Hepatocyte (in vitro differentiated cells): ENCODE data around the gene GMPS. TPM values are rescaled to one million over a fixed set of nuclear protein-coding genes. Genes with fewer than 3 reads are reported as not detected.

Experiments used
- DNase-seq: peaks from one replicate; pipeline ENCODE4 v3.0.0-alpha.2; 2016; ENCODE audit warnings: low spot score
- H2AFZ ChIP-seq: fragments of 200-600 bp; sonication (generic); 2 replicates; pipeline ENCODE4 v1.6.0; 2016; ENCODE audit warnings: antibody characterized with exemption, mild to moderate bottlenecking
- H3K27ac ChIP-seq: fragments of 200-600 bp; sonication (generic); 2 replicates; pipeline ENCODE4 v1.5.1; 2016; ENCODE audit warnings: mild to moderate bottlenecking
- H3K27me3 ChIP-seq: fragments of 200-600 bp; sonication (generic); 2 replicates; pipeline ENCODE4 v1.6.1; 2016
- H3K36me3 ChIP-seq: fragments of 200-600 bp; sonication (generic); replicated peaks from 2 replicates; pipeline ENCODE4 v1.5.1; 2016; ENCODE audit warnings: low read depth; ENCODE audit not compliant: insufficient read depth
- H3K4me1 ChIP-seq: fragments of 200-600 bp; sonication (generic); 2 replicates; pipeline ENCODE4 v1.5.1; 2016; ENCODE audit warnings: mild to moderate bottlenecking, moderate library complexity; ENCODE audit not compliant: insufficient read depth
- H3K4me2 ChIP-seq: fragments of 200-600 bp; sonication (generic); 2 replicates; pipeline ENCODE4 v1.6.0; 2016
- H3K4me3 ChIP-seq: fragments of 200-600 bp; sonication (generic); 2 replicates; pipeline ENCODE4 v1.5.1; 2016; ENCODE audit warnings: mild to moderate bottlenecking
- H3K79me2 ChIP-seq: fragments of 200-600 bp; sonication (generic); 2 replicates; pipeline ENCODE4 v1.6.0; 2017; ENCODE audit warnings: mild to moderate bottlenecking
- H3K9me2 ChIP-seq: fragments of 200-600 bp; sonication (generic); replicated peaks from 2 replicates; pipeline ENCODE4 v1.6.0; 2017; ENCODE audit warnings: mild to moderate bottlenecking; ENCODE audit not compliant: insufficient read depth
- H3K9me3 ChIP-seq: fragments of 200-600 bp; sonication (generic); 2 replicates; pipeline ENCODE4 v1.5.1; 2016; ENCODE audit warnings: low read depth, mild to moderate bottlenecking
- H4K20me1 ChIP-seq: fragments of 200-600 bp; sonication (generic); 2 replicates; pipeline ENCODE4 v1.6.0; 2016; ENCODE audit warnings: mild to moderate bottlenecking; ENCODE audit not compliant: insufficient read depth, poor library complexity, severe bottlenecking
- EZH2 ChIP-seq: fragments of 200-600 bp; sonication (generic); IDR thresholded peaks from 2 replicates; pipeline ENCODE4 v1.6.1; 2016; ENCODE audit warnings: antibody characterized with exemption, mild to moderate bottlenecking, borderline replicate concordance
- EZH2phosphoT487 ChIP-seq: fragments of 200-600 bp; sonication (generic); IDR thresholded peaks from one replicate; pipeline ENCODE4 v1.6.1; 2018; ENCODE audit warnings: antibody characterized with exemption, mild to moderate bottlenecking, low read depth, moderate library complexity; ENCODE audit not compliant: unreplicated experiment, severe bottlenecking
- WGBS: methylation state at CpG from one replicate; pipeline ENCODE4 v1.1.6; 2016; ENCODE audit warnings: low lambda C conversion rate; ENCODE audit errors: missing lambda C conversion rate; 5-methylcytosine and 5-hydroxymethylcytosine counted together
- polyA plus RNA-seq: library from polyadenylated mRNA; unstranded; fragments of >200 nt; fragmentation: Nextera tagmentation; extraction: Ambion mirVana; gene quantifications from 2 replicates; pipeline ENCODE4 v1.2.1, GENCODE V29; 2016
- total RNA-seq: library from RNA; depleted of rRNA; stranded (reverse); fragments of >200 nt; gene quantifications from 2 replicates; pipeline ENCODE4 v1.2.3, GENCODE V29; 2014
- TF ChIP-seq, protein P1 (sequence below): fragments of 200-600 bp; sonication (generic); IDR thresholded peaks from 2 replicates; pipeline ENCODE4 v1.5.1; 2016; ENCODE audit warnings: antibody characterized with exemption, mild to moderate bottlenecking; ENCODE audit not compliant: poor library complexity

GMPS gene
- total and polyA plus RNA-seq, 2 experiments from 2014 or later: 41.5 to 51.5 TPM

DNA sequence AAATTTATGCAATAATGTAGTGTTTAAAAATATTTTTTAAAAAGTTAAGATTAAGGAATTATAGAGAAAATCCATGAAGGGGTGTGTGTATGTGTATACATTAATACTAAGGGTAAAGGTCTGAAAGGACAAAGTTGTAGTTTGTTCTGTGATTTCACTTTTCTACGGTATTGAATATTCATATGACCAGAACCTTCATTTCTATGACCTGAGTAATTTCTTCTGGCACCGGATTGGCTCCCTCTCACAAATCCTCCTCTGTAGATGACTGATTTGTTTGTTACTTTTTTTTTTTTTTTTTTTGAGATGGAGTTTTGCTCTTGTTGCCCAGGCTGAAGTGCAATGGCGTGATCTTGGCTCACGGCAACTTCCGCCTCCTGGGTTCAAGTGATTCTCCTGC is 20.9 kb downstream of the GMPS start:
- TF ChIP-seq EZH2phosphoT487 (no peak), EZH2 (no peak)
- TF ChIP-seq, protein P1, sequence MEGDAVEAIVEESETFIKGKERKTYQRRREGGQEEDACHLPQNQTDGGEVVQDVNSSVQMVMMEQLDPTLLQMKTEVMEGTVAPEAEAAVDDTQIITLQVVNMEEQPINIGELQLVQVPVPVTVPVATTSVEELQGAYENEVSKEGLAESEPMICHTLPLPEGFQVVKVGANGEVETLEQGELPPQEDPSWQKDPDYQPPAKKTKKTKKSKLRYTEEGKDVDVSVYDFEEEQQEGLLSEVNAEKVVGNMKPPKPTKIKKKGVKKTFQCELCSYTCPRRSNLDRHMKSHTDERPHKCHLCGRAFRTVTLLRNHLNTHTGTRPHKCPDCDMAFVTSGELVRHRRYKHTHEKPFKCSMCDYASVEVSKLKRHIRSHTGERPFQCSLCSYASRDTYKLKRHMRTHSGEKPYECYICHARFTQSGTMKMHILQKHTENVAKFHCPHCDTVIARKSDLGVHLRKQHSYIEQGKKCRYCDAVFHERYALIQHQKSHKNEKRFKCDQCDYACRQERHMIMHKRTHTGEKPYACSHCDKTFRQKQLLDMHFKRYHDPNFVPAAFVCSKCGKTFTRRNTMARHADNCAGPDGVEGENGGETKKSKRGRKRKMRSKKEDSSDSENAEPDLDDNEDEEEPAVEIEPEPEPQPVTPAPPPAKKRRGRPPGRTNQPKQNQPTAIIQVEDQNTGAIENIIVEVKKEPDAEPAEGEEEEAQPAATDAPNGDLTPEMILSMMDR: no peak
- Histone ChIP-seq H3K9me3 (no peaks in the 10 kb centered on the region), H3K36me3 (no peaks in the 10 kb centered on the region), H2AFZ (no peak overlapping the region), H3K27ac (no peak overlapping the region), H3K27me3 (no peaks in the 10 kb centered on the region), H3K4me2 (no peak overlapping the region), H3K4me3 (no peak overlapping the region), H3K79me2 (peaks cover 72% of the 10 kb centered on the region), H4K20me1 (no peaks in the 10 kb centered on the region), H3K9me2 (no peaks in the 10 kb centered on the region), H3K4me1 (peaks cover 5% of the 10 kb centered on the region)
- no peak for DNase-seq
- WGBS: 96% methylated on average over 2 of the region's 5 CpGs

DNA sequence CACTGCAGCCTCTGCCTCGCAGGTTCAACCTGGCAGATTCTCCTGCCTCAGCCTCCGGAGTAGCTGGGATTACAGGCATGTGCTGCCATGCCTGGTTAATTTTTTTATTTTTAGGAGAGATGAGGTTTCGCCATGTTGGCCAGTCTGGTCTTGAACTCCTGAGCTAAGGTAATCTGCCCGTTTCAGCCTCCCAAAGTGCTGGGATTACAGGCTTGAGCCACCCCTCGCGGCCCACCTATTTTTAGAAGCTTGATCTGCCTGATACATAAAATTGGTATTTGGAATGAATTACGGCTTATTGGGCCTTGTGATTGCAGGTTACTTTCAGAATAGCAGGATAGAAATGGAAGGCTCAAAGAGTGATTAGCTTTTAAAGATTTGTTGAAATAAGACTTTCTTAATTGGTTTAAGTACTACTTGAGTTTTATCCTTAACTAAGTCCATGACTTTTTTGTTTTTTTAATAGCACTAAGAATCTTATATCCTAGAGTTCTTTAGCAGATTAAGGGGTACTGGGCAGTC is 25.0 kb downstream of the GMPS start:
- Histone ChIP-seq H3K4me1 (no peaks in the 10 kb centered on the region), H3K4me3 (no peak overlapping the region), H3K9me3 (no peaks in the 10 kb centered on the region), H3K36me3 (peaks cover 8% of the 10 kb centered on the region), H3K79me2 (peaks cover 36% of the 10 kb centered on the region), H3K9me2 (no peaks in the 10 kb centered on the region), H3K27me3 (no peaks in the 10 kb centered on the region), H3K4me2 (no peak overlapping the region), H2AFZ (no peak overlapping the region), H3K27ac (no peak overlapping the region), H4K20me1 (no peaks in the 10 kb centered on the region)
- 97% methylated on average over 7 of the region's 7 CpGs for WGBS
- no peak for TF ChIP-seq EZH2
- TF ChIP-seq, protein P1: no peak
- no peak for TF ChIP-seq EZH2phosphoT487
- no peak for DNase-seq

DNA sequence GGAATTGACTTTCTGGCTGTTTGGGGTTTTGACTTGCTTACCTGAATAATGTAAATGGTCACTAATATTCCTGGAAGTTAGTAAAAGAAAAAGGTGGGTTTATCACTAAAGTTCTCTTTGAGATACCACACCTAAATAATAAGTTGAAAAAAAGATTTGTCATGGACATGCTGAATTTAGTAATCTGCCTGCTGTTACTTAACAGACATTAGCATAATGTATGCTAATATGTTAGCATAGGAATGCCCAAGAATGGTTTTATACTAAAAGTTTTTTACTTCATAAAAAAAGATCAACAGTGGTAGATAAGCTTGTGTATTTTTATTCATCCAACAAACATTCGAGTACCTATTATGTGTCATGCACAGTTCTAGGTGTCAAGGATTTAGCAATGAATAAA is 36.5 kb downstream of the GMPS start:
- 100% methylated on average over 1 of the region's 1 CpG for WGBS
- Histone ChIP-seq H4K20me1 (no peaks in the 10 kb centered on the region), H3K36me3 (peaks cover 7% of the 10 kb centered on the region), H3K4me3 (no peak overlapping the region), H3K27me3 (no peaks in the 10 kb centered on the region), H3K4me2 (no peak overlapping the region), H3K27ac (no peak overlapping the region), H2AFZ (no peak overlapping the region), H3K9me2 (no peaks in the 10 kb centered on the region), H3K79me2 (no peaks in the 10 kb centered on the region), H3K9me3 (no peaks in the 10 kb centered on the region), H3K4me1 (no peaks in the 10 kb centered on the region)
- TF ChIP-seq, protein P1: no peak
- no peak for TF ChIP-seq EZH2
- no peak for TF ChIP-seq EZH2phosphoT487
- no peak for DNase-seq
